LNCaP clone FGC (cell line): ENCODE measurements around the gene MRAP2.

ENCODE experiments used
- DNase-seq: peaks from one replicate; pipeline ENCODE4 v3.0.0-alpha.2; 2011; ENCODE audit warnings: low read depth
- H3K4me3 ChIP-seq: 2 replicates; pipeline ENCODE4 v1.5.1; 2011; ENCODE audit warnings: mild to moderate bottlenecking, low read depth, low read length, control low read depth
- CTCF ChIP-seq: IDR thresholded peaks from 2 replicates; pipeline ENCODE4 v1.5.1; 2012; ENCODE audit warnings: mild to moderate bottlenecking; ENCODE audit not compliant: control insufficient read depth, insufficient read depth; ENCODE audit errors: extremely low read depth

Gene MRAP2

GRCh38 chr6:84017709-84018452 lies 15.7 kb upstream of the MRAP2 start:
- no peak for DNase-seq
- no peak overlapping the region for H3K4me3 ChIP-seq
- TF ChIP-seq CTCF, result no peak

- DNase-seq, result no peak
- TF ChIP-seq CTCF, result no peak
- no peak overlapping the region for H3K4me3 ChIP-seq
These were observed 15.0 kb upstream of the MRAP2 start for GRCh38 chr6:84018453-84019061.

- no peak overlapping the region for H3K4me3 ChIP-seq
- TF ChIP-seq CTCF, result no peak
- DNase-seq, result no peak
These were observed 14.3 kb upstream of the MRAP2 start for GRCh38 chr6:84019141-84019841.

GRCh38 chr6:84019842-84020211 lies 13.7 kb upstream of the MRAP2 start:
- no peak for TF ChIP-seq CTCF
- H3K4me3 ChIP-seq, result no peak overlapping the region
- DNase-seq, result no peak

- no peak overlapping the region for H3K4me3 ChIP-seq
- TF ChIP-seq CTCF, result no peak
- DNase-seq, result no peak
These were observed 11.9 kb upstream of the MRAP2 start for GRCh38 chr6:84021625-84022024.

- no peak for DNase-seq
- no peak for TF ChIP-seq CTCF
- H3K4me3 ChIP-seq, result no peak overlapping the region
These were observed 6.8 kb upstream of the MRAP2 start for GRCh38 chr6:84026721-84027164.
